ENCODE results near the gene SNCA. TPM values are rescaled to one million over a fixed set of nuclear protein-coding genes. Genes with fewer than 3 reads are reported as not detected.

SNCA gene
- total RNA-seq, 1 donor from 2014 or later = 49.7 TPM

DNA sequence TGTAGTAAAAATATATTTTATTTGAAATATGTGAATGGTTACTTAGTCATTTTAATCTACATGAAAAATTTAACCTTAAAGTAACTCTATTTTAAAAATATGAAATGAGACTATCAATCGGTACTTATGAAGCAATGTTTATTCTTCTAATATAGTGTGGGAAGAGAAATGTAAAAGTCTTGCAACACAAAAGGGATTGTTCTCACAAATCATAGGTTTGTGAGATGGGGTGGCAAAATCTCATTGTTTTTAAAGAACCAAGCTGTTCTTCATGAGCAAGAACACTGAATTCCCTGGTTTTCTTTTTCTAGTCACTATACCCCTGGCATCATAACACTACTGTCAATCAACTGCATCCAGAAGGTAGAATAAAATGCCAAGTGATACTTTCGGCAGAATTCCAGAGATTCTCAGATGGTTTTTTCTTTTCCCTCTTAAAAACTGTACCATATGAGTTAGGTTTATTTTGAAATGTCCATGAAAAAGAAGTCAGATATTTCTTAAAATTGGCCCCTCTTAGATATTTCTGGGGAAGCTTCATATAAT, 52.2 kb downstream of the SNCA start:
- DNase-seq (ENCODE audit: low spot score) = no peak
- H3K4me3 Mint-ChIP-seq (ENCODE audit: unreplicated experiment) = no peak overlapping the region
- TF ChIP-seq, protein P1, sequence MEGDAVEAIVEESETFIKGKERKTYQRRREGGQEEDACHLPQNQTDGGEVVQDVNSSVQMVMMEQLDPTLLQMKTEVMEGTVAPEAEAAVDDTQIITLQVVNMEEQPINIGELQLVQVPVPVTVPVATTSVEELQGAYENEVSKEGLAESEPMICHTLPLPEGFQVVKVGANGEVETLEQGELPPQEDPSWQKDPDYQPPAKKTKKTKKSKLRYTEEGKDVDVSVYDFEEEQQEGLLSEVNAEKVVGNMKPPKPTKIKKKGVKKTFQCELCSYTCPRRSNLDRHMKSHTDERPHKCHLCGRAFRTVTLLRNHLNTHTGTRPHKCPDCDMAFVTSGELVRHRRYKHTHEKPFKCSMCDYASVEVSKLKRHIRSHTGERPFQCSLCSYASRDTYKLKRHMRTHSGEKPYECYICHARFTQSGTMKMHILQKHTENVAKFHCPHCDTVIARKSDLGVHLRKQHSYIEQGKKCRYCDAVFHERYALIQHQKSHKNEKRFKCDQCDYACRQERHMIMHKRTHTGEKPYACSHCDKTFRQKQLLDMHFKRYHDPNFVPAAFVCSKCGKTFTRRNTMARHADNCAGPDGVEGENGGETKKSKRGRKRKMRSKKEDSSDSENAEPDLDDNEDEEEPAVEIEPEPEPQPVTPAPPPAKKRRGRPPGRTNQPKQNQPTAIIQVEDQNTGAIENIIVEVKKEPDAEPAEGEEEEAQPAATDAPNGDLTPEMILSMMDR (IDR thresholded peaks at IDR 0.05; ENCODE audit: unreplicated experiment) = no peak

DNA sequence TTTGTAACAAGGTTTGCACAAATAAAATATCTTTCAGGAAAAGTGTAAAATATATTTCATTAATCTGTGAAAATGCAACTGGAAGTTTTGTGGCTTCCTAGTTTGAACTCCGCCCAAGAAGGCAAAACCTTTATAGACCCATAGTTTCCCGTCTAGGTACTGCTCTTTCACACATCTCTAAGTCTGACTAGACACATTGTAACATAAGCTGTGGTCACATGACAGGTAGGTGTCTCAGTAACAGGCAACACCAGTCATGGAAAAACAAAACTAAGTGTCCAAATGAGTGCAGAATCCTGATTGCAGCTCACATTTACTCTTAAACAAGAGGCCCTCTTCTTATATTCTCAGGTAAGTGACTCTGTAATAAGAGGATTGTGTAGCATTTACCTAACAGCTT, 55.6 kb downstream of the SNCA start:
- Mint-ChIP-seq H3K4me1 (ENCODE audit: unreplicated experiment) (no peaks in the 10 kb centered on the region), H3K36me3 (ENCODE audit: low read depth, unreplicated experiment) (peaks cover 13% of the 10 kb centered on the region), H3K4me3 (ENCODE audit: unreplicated experiment) (no peak overlapping the region), H3K27me3 (ENCODE audit: unreplicated experiment) (no peaks in the 10 kb centered on the region), H3K27ac (ENCODE audit: unreplicated experiment) (no peak overlapping the region), H3K9me3 (ENCODE audit: unreplicated experiment) (no peaks in the 10 kb centered on the region)
- no peak for DNase-seq (ENCODE audit: low spot score)
- TF ChIP-seq, protein P1 (IDR thresholded peaks at IDR 0.05; ENCODE audit: unreplicated experiment) = no peak

More for the DNA sequence above, 52.2 kb downstream of the SNCA start:
- H3K27me3 Mint-ChIP-seq (ENCODE audit: unreplicated experiment) = no peaks in the 10 kb centered on the region
- no peaks in the 10 kb centered on the region for H3K9me3 Mint-ChIP-seq (ENCODE audit: unreplicated experiment)
- H3K4me1 Mint-ChIP-seq (ENCODE audit: unreplicated experiment) = no peaks in the 10 kb centered on the region
- no peak overlapping the region for H3K27ac Mint-ChIP-seq (ENCODE audit: unreplicated experiment)
- H3K36me3 Mint-ChIP-seq (ENCODE audit: low read depth, unreplicated experiment) = no peaks in the 10 kb centered on the region

DNA sequence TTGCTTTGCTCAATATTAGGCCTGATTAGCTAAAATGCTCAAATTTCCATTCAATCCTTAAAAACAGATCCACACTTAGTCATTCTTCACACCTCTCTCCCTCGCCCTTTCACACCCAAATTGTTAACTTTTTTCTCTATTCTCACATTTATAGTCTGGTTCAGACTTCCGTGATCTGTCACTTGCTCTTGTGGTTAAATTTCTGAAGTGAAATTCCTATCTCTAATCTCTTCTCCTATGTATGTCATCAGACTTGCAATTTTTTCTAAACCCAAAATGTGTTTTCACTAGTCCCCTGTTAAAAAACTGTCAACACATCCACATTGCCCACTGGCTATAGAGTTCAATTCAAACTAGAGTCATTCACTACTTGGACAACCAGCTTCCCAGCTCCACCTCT, 63.2 kb downstream of the SNCA start:
- TF ChIP-seq, protein P1 (IDR thresholded peaks at IDR 0.05; ENCODE audit: unreplicated experiment) = no peak
- DNase-seq (ENCODE audit: low spot score) = no peak

DNA sequence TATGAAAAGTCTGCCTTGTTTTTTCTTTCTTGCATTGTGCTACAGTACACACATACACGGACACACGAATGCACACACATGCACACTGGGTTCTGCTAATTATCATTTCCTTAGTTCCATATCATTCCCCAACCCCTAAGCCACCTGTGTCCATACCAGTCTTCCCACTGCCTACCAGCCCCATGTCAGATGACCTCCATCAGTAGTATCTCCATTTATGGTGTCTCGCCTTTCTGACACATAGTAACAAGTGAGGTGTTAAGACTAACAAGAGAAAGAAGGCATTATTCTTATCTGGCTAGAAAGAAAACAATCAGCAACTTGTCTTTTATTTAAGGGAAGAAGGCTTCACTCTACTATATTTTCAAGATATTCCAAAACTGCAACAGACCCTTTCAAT, 67.1 kb downstream of the SNCA start:
- no peak overlapping the region for H3K27ac Mint-ChIP-seq (ENCODE audit: unreplicated experiment)
- no peaks in the 10 kb centered on the region for H3K27me3 Mint-ChIP-seq (ENCODE audit: unreplicated experiment)
- H3K4me1 Mint-ChIP-seq (ENCODE audit: unreplicated experiment) = peaks cover 4% of the 10 kb centered on the region
- DNase-seq (ENCODE audit: low spot score) = no peak
- H3K36me3 Mint-ChIP-seq (ENCODE audit: low read depth, unreplicated experiment) = no peaks in the 10 kb centered on the region
- no peaks in the 10 kb centered on the region for H3K9me3 Mint-ChIP-seq (ENCODE audit: unreplicated experiment)
- TF ChIP-seq, protein P1 (IDR thresholded peaks at IDR 0.05; ENCODE audit: unreplicated experiment) = no peak
- no peak overlapping the region for H3K4me3 Mint-ChIP-seq (ENCODE audit: unreplicated experiment)

More for the DNA sequence above, 63.2 kb downstream of the SNCA start:
- H3K9me3 Mint-ChIP-seq (ENCODE audit: unreplicated experiment) = no peaks in the 10 kb centered on the region
- H3K36me3 Mint-ChIP-seq (ENCODE audit: low read depth, unreplicated experiment) = peaks cover 13% of the 10 kb centered on the region
- no peak overlapping the region for H3K27ac Mint-ChIP-seq (ENCODE audit: unreplicated experiment)
- peaks cover 4% of the 10 kb centered on the region for H3K4me1 Mint-ChIP-seq (ENCODE audit: unreplicated experiment)
- no peaks in the 10 kb centered on the region for H3K27me3 Mint-ChIP-seq (ENCODE audit: unreplicated experiment)
- H3K4me3 Mint-ChIP-seq (ENCODE audit: unreplicated experiment) = no peak overlapping the region

DNA sequence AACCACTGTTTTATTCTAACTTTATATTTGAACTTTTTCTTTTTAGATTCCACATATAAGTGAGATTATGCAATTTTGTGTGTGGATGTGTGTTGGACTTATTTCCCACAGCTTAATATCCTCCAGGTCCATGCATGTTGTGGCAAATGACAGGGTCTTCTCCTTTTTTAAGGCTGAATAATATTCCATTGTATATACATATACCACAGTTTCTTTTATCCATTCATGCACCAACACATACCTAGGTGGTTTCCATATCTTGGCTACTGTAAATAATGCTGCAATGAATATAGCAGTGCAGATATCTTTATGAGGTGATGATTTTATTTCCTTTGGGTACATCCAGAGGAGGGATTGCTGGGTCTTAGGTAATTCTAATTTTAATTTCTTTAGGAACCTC, 69.0 kb downstream of the SNCA start:
- Mint-ChIP-seq H3K27me3 (ENCODE audit: unreplicated experiment) (no peaks in the 10 kb centered on the region), H3K27ac (ENCODE audit: unreplicated experiment) (no peak overlapping the region), H3K36me3 (ENCODE audit: low read depth, unreplicated experiment) (no peaks in the 10 kb centered on the region), H3K9me3 (ENCODE audit: unreplicated experiment) (no peaks in the 10 kb centered on the region), H3K4me1 (ENCODE audit: unreplicated experiment) (peaks cover 4% of the 10 kb centered on the region), H3K4me3 (ENCODE audit: unreplicated experiment) (no peak overlapping the region)
- DNase-seq (ENCODE audit: low spot score) = no peak
- TF ChIP-seq, protein P1 (IDR thresholded peaks at IDR 0.05; ENCODE audit: unreplicated experiment) = no peak
